BJ (cell line): ENCODE data around the gene NSD2. TPM values are rescaled to one million over a fixed set of nuclear protein-coding genes. Genes with fewer than 3 reads are reported as not detected.
"Not testable (repeated sequence)": the region's sequence is repeated elsewhere in the genome, so short reads cannot be mapped to it uniquely, and the experiment has no call there.

Experiments used
- CTCF ChIA-PET: fragments of 350-600 bp; formaldehyde crosslinking; extraction: SDS; loops from one replicate; lab custom pipeline; 2021; ENCODE audit warnings: antibody characterized with exemption, inconsistent platforms; lab: Yijun Ruan, JAX
- POLR2A ChIA-PET: fragments of 300-600 bp; sonication (Branson Sonifier 250); formaldehyde crosslinking; extraction: SDS; loops from one replicate; lab custom pipeline; 2021; ENCODE audit warnings: antibody characterized with exemption; lab: Charles Lee
- DNase-seq: peaks from one replicate; pipeline ENCODE4 v3.0.0-alpha.2; 2011; ENCODE audit warnings: low read depth
- H3K27me3 ChIP-seq: 2 replicates; pipeline ENCODE4 v1.6.0; 2011; ENCODE audit warnings: low read length; ENCODE audit not compliant: control insufficient read depth, insufficient read depth
- H3K36me3 ChIP-seq: 2 replicates; pipeline ENCODE4 v1.5.1; 2011; ENCODE audit warnings: low read length; ENCODE audit not compliant: control insufficient read depth, insufficient read depth
- H3K4me3 ChIP-seq: 2 replicates; pipeline ENCODE4 v1.5.1; 2011; ENCODE audit warnings: low read depth, mild to moderate bottlenecking, control low read depth, low read length
- CTCF ChIP-seq: IDR thresholded peaks from 2 replicates; pipeline ENCODE4 v1.5.1; 2011; ENCODE audit warnings: low read depth, mild to moderate bottlenecking, control low read depth, inconsistent platforms, low read length, moderate library complexity; ENCODE audit not compliant: insufficient read depth
- polyA plus RNA-seq: library from polyadenylated mRNA; depleted of rRNA; stranded (reverse); fragments of >200 nt; gene quantifications from 2 replicates; pipeline ENCODE4 v1.2.3, GENCODE V29; 2011

NSD2 gene
- polyA plus RNA-seq, 1 experiment: 22.3 TPM

- H3K4me3 ChIP-seq: no peak overlapping the region
- peaks cover 13% of the 10 kb centered on the region for H3K36me3 ChIP-seq
- TF ChIP-seq CTCF: no peak
- CTCF ChIA-PET: no interaction called here
- DNase-seq: no peak
- POLR2A ChIA-PET: no interaction called here
- no peaks in the 10 kb centered on the region for H3K27me3 ChIP-seq
Measured at GRCh38 chr4:1991596-1992434, 120.6 kb downstream of the NSD2 start.

DNA sequence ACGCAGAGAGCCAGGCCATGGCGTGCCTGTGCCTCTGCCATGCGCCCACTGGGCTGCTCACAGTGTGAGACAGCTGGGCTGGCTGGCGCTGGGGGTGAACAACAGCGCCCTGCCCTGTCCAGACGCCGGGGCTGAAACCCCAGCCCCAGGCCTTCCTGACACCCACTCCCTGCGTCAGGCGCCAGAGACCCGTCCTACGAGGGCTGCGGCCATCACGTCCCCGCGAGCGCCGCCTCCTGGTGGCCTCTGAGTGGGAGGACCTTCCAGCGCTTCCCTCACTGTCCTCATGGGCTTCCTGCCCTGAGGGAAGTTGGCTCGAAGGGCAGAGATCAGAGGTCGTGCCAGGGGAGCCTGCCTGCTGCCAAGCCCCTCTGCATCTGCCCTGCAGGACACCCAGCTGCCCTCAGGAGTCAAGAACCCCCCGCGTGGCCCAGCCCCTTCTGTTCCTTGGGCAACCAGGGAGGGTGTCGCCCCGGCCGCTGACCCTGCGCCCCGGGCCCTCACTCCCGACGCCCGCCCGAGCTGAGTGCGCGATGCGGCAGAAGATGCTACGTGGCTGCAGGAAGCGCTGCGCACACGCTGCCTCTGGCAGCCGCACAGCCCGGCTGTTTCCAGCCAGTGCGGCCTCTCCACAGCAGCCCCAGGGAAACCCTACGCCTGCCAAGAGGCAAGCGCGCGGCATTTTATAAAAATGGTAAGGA, 121.4 kb downstream of the NSD2 start:
- TF ChIP-seq CTCF: no peak
- Histone ChIP-seq H3K36me3 (peaks cover 7% of the 10 kb centered on the region), H3K4me3 (no peak overlapping the region), H3K27me3 (no peaks in the 10 kb centered on the region)
- POLR2A ChIA-PET: no interaction called here
- DNase-seq: no peak
- CTCF ChIA-PET: interaction anchor here (0.6 to 1.3 kb wide), 2 partner anchors 8 to 178 kb away, joined by 3 read pairs; no protein-coding TSS in a partner anchor

DNA sequence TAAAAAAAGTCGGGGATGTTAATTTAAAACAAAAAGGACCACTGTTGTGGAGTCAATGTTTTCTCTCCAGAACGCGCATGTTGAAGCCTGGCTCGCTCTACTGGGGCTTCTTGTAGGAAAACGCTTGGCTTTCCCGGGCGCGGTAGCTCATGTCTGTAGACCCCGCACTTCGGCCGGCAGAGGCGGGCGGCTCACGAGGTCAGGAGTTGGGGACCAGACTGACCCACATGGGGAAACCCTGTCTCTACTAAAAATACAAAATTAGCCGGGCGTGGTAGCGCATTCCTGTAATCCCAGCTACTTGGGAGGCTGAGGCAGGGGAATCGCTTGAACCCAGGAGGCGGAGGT, 122.0 kb downstream of the NSD2 start:
- Histone ChIP-seq H3K4me3 (no peak overlapping the region), H3K36me3 (peaks cover 7% of the 10 kb centered on the region), H3K27me3 (no peaks in the 10 kb centered on the region)
- POLR2A ChIA-PET: no interaction called here
- CTCF ChIA-PET: interaction anchor here (1.3 kb wide), 1 partner anchor 9 kb away, joined by 3 read pairs; no protein-coding TSS in a partner anchor
- TF ChIP-seq CTCF: no peak
- DNase-seq: no peak

GRCh38 chr4:1993718-1994516, 122.7 kb downstream of the NSD2 start:
- CTCF ChIA-PET: interaction anchor here (0.6 to 1.3 kb wide), 2 partner anchors 10 to 267 kb away, joined by 3 to 4 read pairs; no protein-coding TSS in a partner anchor
- H3K27me3 ChIP-seq, POLR2A ChIA-PET, DNase-seq, H3K4me3 ChIP-seq, H3K36me3 ChIP-seq: not testable (repeated sequence)

DNA sequence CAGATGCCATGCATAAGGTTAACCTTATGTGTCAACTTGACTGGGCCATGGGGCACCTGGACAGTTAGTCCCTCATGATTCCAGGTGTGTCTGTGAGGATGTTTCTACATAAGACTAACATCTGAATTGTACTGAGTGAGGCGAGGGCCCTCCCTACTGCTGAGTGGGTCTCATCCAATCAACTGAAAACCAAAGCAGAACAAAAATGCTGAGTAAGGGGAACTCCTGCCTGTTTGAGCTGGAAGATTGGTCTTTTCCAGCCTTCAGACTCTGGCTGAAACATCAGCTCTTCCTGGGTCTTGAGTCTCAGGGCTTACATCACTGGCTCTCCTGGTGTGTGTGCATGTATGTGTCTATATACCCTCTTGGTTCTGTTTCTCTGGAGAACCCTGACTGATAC, 123.7 kb downstream of the NSD2 start:
- peaks cover 5% of the 10 kb centered on the region for H3K36me3 ChIP-seq
- no peak for TF ChIP-seq CTCF
- DNase-seq: no peak
- ChIA-PET CTCF (no interaction called here), POLR2A (no interaction called here)
- H3K4me3 ChIP-seq: no peak overlapping the region
- H3K27me3 ChIP-seq: no peaks in the 10 kb centered on the region
